SW480 (cell line): ENCODE results near the gene TEX264.
A peak's percentile ranks its signal among the peaks of the same experiment; 100 is the strongest.
"Not testable (repeated sequence)": the region's sequence is repeated elsewhere in the genome, so short reads cannot be mapped to it uniquely, and the experiment has no call there.

ENCODE experiments used
- DNase-seq: peaks from one replicate; pipeline ENCODE4 v3.0.0-alpha.2; 2016; ENCODE audit warnings: low spot score

Gene TEX264

GRCh38 chr3:51670823-51671733, at the start of gene TEX264:
TSS of gene TEX264 (plus strand) at chr3:51671252. CDS start at chr3:51674305, 3,053 bp downstream.
- peak; percentile 83 for DNase-seq

GRCh38 chr3:51622413-51622812, 48.6 kb upstream of the TEX264 start:
- DNase-seq: no peak

GRCh38 chr3:51622868-51623267, 48.2 kb upstream of the TEX264 start:
- DNase-seq: no peak

GRCh38 chr3:51630513-51630912, 40.5 kb upstream of the TEX264 start:
- DNase-seq: no peak

GRCh38 chr3:51637144-51637940, 33.7 kb upstream of the TEX264 start:
- no peak for DNase-seq

GRCh38 chr3:51637941-51638471, 33.0 kb upstream of the TEX264 start:
- DNase-seq: peak; percentile 47

- no peak for DNase-seq
These were observed 28.6 kb upstream of the TEX264 start for GRCh38 chr3:51642462-51642861.

- no peak for DNase-seq
These were observed 25.0 kb upstream of the TEX264 start for GRCh38 chr3:51646091-51646490.

GRCh38 chr3:51652103-51652502, 18.9 kb upstream of the TEX264 start:
- not testable (repeated sequence) for DNase-seq

- DNase-seq: not testable (repeated sequence)
These were observed 17.6 kb upstream of the TEX264 start for GRCh38 chr3:51653409-51653808.

- no peak for DNase-seq
These were observed 13.8 kb upstream of the TEX264 start for GRCh38 chr3:51657234-51657633.

- no peak for DNase-seq
These were observed 11.1 kb upstream of the TEX264 start for GRCh38 chr3:51659942-51660341.

- DNase-seq: no peak
These were observed 8.6 kb upstream of the TEX264 start for GRCh38 chr3:51662456-51662855.

GRCh38 chr3:51668756-51669155, 2.3 kb upstream of the TEX264 start:
- no peak for DNase-seq

GRCh38 chr3:51669241-51670052, 1.6 kb upstream of the TEX264 start:
- DNase-seq: peak; percentile 77

- DNase-seq: peak; percentile 41
These were observed 814 bp upstream of the TEX264 start for GRCh38 chr3:51670053-51670822.

GRCh38 chr3:51671734-51672475, 853 bp downstream of the TEX264 start:
- peak; percentile 76 for DNase-seq

GRCh38 chr3:51673181-51673801, 2.2 kb downstream of the TEX264 start:
- DNase-seq: no peak

GRCh38 chr3:51673802-51674654, 3.0 kb downstream of the TEX264 start:
- no peak for DNase-seq
